MM.1S (cell line): Measurements from ENCODE around the gene RNF115.

Experiments
- EZH2phosphoT487 ChIP-seq: fragments of 300-600 bp; sonication (generic); IDR thresholded peaks from 2 replicates; pipeline ENCODE4 v1.6.1; 2018; ENCODE audit warnings: antibody characterized with exemption, low read length
- TF ChIP-seq, protein P1 (sequence below): fragments of 300-600 bp; sonication (generic); IDR thresholded peaks from 2 replicates; pipeline ENCODE4 v1.5.1; 2016; ENCODE audit warnings: antibody characterized with exemption, low read length, mixed read lengths

DNA sequence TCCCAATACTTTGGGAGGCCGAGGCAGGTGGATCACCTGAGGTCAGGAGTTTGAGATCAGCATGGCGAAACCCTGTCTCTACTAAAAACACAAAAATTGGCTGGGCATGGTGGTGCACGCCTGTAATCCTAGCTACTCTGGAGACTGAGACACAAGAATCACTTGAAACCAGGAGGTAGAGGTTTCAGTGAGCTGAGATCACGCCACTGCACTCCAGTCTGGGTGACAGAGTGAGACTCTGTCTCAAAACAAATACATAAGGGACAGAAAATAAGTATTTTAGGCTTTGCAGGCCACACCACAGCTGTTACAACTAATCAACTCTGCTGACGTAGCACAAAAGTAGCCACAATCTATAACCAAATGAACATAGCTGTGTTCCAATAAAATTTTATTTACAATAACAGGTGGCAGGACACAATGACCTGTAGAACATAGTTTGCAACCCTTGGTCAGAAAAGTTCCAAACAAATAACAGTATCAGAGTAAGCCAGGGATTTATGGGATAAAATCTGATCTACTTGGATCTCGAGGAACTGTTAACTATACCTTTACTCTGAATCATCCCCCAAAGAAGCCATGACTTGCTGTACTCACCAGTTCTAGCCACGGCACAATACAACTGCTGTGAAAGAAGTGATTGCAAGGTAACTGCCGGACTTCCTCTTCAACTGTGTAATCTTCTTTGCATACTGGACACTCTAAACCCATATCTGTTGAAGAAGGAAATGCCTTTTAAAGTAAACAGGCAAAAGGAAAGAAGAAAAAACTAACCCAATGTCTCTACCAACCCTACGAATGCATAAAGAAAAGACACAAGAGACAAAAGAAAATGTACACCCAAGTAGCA lies 76.3 kb downstream of the RNF115 start:
- TF ChIP-seq, protein P1, sequence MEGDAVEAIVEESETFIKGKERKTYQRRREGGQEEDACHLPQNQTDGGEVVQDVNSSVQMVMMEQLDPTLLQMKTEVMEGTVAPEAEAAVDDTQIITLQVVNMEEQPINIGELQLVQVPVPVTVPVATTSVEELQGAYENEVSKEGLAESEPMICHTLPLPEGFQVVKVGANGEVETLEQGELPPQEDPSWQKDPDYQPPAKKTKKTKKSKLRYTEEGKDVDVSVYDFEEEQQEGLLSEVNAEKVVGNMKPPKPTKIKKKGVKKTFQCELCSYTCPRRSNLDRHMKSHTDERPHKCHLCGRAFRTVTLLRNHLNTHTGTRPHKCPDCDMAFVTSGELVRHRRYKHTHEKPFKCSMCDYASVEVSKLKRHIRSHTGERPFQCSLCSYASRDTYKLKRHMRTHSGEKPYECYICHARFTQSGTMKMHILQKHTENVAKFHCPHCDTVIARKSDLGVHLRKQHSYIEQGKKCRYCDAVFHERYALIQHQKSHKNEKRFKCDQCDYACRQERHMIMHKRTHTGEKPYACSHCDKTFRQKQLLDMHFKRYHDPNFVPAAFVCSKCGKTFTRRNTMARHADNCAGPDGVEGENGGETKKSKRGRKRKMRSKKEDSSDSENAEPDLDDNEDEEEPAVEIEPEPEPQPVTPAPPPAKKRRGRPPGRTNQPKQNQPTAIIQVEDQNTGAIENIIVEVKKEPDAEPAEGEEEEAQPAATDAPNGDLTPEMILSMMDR: no peak
- TF ChIP-seq EZH2phosphoT487: no peak
